ENCODE data around the gene OR52E8.

Gene OR52E8

DNA sequence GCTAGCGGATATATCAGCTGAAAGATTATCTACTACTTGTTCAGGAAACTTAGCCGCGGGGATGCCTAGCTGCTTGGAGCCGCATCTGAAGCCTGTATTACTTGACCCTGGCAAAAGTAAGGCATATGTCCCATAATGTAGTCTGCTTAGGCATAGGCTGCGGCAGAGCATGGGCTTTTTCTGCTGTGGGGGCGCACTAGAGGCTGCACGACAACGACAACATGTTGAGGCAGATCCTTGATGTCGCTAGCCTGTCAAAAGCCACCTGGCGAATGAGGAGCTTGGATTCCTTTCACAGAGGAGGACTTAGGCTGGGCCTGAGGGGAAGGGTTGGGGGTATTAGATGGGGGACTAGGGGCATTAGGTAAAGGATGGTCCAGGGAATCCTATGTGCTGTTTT lies 49.9 kb downstream of the OR52E8 start:
- DNase-seq = no peak

Data from stimulated activated naive CD4-positive, alpha-beta T cell (primary cell).